Peyer's patch (tissue), 4 donors: ENCODE results near the gene HMX1.

ENCODE experiments used
- CTCF ChIP-seq, 6 experiments: fragments of 450-650 bp in 4 of 6; fragments of 200-600 bp in 2 of 6; sonication (generic) in 1 of 6; IDR thresholded peaks; one replicate each; pipeline ENCODE4 v1.5.1; 2017 to 2019; ENCODE audit warnings: antibody characterized with exemption in 6 of 6, mild to moderate bottlenecking in 3 of 6, moderate library complexity in 1 of 6
- POLR2A ChIP-seq, 2 donors: fragments of 450-650 bp; IDR thresholded peaks; one replicate each; pipeline ENCODE4 v1.5.1; 2017; ENCODE audit warnings: antibody characterized with exemption in 2 of 2, mild to moderate bottlenecking in 2 of 2, moderate library complexity in 2 of 2

GRCh38 chr4:8892556-8893226 lies 21.1 kb upstream of the HMX1 start:
- TF ChIP-seq CTCF (IDR thresholded peaks at IDR 0.05), result no peak
- TF ChIP-seq POLR2A (IDR thresholded peaks at IDR 0.05), result no peak
